ENCODE data around the gene CDYL.

DNA sequence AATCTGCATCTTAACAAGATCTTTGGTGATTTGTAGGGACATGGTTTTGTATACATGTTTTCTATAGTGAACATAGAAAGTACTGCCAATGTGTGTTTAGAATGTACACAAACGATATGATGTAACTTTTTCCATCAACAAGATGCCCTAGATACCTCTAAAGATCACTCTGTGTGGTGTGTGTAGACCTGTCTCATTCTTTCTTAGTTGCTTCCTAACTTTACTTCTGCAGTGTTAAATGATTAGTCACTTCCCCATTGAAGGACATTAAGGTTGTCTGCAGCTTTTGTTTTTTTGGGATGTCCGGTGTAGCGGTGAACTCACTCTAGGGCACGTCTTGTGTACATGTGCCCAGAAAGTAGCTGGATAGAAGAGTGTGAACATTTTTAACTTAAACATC lies 35.9 kb downstream of the CDYL start:
- TF ChIP-seq, protein P1, sequence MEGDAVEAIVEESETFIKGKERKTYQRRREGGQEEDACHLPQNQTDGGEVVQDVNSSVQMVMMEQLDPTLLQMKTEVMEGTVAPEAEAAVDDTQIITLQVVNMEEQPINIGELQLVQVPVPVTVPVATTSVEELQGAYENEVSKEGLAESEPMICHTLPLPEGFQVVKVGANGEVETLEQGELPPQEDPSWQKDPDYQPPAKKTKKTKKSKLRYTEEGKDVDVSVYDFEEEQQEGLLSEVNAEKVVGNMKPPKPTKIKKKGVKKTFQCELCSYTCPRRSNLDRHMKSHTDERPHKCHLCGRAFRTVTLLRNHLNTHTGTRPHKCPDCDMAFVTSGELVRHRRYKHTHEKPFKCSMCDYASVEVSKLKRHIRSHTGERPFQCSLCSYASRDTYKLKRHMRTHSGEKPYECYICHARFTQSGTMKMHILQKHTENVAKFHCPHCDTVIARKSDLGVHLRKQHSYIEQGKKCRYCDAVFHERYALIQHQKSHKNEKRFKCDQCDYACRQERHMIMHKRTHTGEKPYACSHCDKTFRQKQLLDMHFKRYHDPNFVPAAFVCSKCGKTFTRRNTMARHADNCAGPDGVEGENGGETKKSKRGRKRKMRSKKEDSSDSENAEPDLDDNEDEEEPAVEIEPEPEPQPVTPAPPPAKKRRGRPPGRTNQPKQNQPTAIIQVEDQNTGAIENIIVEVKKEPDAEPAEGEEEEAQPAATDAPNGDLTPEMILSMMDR (IDR thresholded peaks at IDR 0.05): no peak
- TF ChIP-seq POLR2A (IDR thresholded peaks at IDR 0.05): no peak

Measured in body of pancreas (tissue), 4 donors.